Measurements from ENCODE around the gene NEK4. TPM values are rescaled to one million over a fixed set of nuclear protein-coding genes. Genes with fewer than 3 reads are reported as not detected.
A peak's percentile ranks its signal among the peaks of the same experiment; 100 is the strongest.
"Not testable (repeated sequence)": the region's sequence is repeated elsewhere in the genome, so short reads cannot be mapped to it uniquely, and the experiment has no call there.

Gene NEK4
- total RNA-seq, 1 experiment from 2014 or later, result 40.5 TPM

DNA sequence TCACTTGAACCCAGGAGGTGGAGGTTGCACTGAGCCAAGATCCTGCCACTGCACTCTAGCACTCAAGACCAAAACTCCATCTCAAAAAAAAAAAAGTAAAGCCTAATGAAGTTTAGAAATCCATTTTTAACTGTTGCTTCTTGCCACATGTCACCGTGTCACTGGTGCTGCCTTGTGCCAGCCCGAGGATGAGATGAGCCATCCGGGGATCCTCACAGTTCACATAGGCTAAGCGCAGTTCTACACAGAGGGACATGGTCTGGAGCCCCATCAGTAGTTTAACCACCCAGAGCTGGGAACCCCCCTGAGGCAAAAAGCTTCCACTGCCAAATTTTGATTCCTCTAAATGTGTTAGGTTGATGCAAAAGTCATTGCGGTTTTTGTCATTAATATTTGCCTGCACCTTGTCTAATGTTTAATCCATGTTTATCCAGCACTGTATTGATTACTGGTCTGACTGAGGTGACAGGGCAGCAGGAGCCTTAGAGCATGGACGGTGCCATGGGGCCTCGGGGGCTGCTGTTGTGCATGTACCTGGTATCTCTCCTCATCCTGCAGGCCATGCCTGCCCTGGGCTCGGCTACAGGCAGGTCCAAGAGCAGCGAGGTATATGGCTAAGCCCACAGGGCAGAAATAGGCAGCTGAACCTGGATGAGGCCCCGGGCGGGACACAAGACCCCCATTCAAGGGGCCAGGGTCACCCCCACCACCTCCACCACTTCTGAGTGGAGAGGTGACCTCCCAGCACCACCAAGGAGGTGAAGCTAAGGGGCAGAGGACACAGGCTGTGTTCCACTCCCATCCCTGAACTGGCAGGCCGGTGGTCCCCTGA is 6.6 kb upstream of the NEK4 start, which contains the start of gene ITIH1:
TSS of gene ITIH1 (plus strand) at position 473 of the 832 bp plus-strand sequence. CDS start at position 490, 17 bp downstream.
- CTCF ChIA-PET, result no interaction called here

DNA sequence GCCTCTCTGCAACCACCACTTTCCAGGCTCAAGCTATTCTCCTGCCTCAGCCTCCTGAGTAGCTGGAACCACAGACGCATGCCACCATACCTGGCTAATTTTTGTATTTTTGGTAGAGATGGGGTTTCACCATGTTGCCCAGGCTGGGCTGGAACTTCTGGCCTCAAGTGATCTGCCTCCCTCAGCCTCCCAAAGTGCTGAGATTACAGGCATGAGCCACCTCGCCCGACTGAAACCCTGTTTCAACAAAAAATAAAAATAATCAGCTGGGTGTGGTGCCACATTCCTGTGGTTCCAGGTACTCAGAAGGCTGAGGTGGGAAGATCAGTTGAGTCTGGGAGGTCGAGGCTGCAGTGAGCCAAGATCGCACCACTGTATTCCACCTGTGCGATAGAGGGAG is 5.7 kb upstream of the NEK4 start:
- H3K36me3 ChIP-seq (ENCODE audit: control insufficient read depth, insufficient read depth, low read length); H3K9me3 ChIP-seq; H3K4me3 ChIP-seq (ENCODE audit: low read depth, low read length); H3K9me3 Mint-ChIP-seq (ENCODE audit: unreplicated experiment); intact Hi-C loops (cut with micrococcal nuclease; ENCODE audit: unreplicated experiment); H3K27me3 ChIP-seq (replicated peaks; ENCODE audit: control insufficient read depth, insufficient read depth, low read length); POLR2A ChIA-PET; H3K27me3 Mint-ChIP-seq (ENCODE audit: insufficient read depth, unreplicated experiment); BruUV-seq (replicated peaks); H3K36me3 Mint-ChIP-seq (ENCODE audit: insufficient read depth, unreplicated experiment); H3K4me3 Mint-ChIP-seq (ENCODE audit: unreplicated experiment): not testable (repeated sequence)
- peaks cover 26% of the 10 kb centered on the region for H3K4me1 Mint-ChIP-seq (ENCODE audit: low read depth, unreplicated experiment)
- peaks cover 26% of the 10 kb centered on the region for H3K4me1 ChIP-seq
- peak overlapping the region; percentile 81 for H3K27ac Mint-ChIP-seq (ENCODE audit: unreplicated experiment)
- peak in 1 of 2 experiments; percentile 33 for DNase-seq
- CTCF ChIA-PET, result interaction anchor here (1.7 kb wide), 1 partner anchor 16 kb away, joined by 7 read pairs; no protein-coding TSS in a partner anchor

More for the DNA sequence above, 6.6 kb upstream of the NEK4 start, which contains the start of gene ITIH1:
- H3K9me3 ChIP-seq, result no peaks in the 10 kb centered on the region
- H3K36me3 ChIP-seq (ENCODE audit: control insufficient read depth, insufficient read depth, low read length), result no peaks in the 10 kb centered on the region
- DNase-seq, result no peak
- H3K27me3 Mint-ChIP-seq (ENCODE audit: insufficient read depth, unreplicated experiment), result no peaks in the 10 kb centered on the region
- intact Hi-C loops (cut with micrococcal nuclease; ENCODE audit: unreplicated experiment), result no loop called here
- no peaks in the 10 kb centered on the region for H3K27me3 ChIP-seq (replicated peaks; ENCODE audit: control insufficient read depth, insufficient read depth, low read length)
- TF ChIP-seq, protein P1, sequence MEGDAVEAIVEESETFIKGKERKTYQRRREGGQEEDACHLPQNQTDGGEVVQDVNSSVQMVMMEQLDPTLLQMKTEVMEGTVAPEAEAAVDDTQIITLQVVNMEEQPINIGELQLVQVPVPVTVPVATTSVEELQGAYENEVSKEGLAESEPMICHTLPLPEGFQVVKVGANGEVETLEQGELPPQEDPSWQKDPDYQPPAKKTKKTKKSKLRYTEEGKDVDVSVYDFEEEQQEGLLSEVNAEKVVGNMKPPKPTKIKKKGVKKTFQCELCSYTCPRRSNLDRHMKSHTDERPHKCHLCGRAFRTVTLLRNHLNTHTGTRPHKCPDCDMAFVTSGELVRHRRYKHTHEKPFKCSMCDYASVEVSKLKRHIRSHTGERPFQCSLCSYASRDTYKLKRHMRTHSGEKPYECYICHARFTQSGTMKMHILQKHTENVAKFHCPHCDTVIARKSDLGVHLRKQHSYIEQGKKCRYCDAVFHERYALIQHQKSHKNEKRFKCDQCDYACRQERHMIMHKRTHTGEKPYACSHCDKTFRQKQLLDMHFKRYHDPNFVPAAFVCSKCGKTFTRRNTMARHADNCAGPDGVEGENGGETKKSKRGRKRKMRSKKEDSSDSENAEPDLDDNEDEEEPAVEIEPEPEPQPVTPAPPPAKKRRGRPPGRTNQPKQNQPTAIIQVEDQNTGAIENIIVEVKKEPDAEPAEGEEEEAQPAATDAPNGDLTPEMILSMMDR (IDR thresholded peaks at IDR 0.05; ENCODE audit: insufficient read depth in 1 of 2, low read depth in 1 of 2, low read length in 1 of 2, severe bottlenecking in 1 of 2, unreplicated experiment in 1 of 2), result no peak
- peaks cover 22% of the 10 kb centered on the region for H3K4me1 Mint-ChIP-seq (ENCODE audit: low read depth, unreplicated experiment)
- POLR2A ChIA-PET, result no interaction called here
- no peaks in the 10 kb centered on the region for H3K9me3 Mint-ChIP-seq (ENCODE audit: unreplicated experiment)
- peak within 1 kb of the TSS; percentile 81 for H3K27ac Mint-ChIP-seq (ENCODE audit: unreplicated experiment)
- peaks cover 26% of the 10 kb centered on the region for H3K4me1 ChIP-seq
- no TSS peak for BruUV-seq (replicated peaks)
- no peaks in the 10 kb centered on the region for H3K36me3 Mint-ChIP-seq (ENCODE audit: insufficient read depth, unreplicated experiment)
- no peak within 1 kb of the TSS for H3K4me3 ChIP-seq (ENCODE audit: low read depth, low read length)
- no peak within 1 kb of the TSS for H3K4me3 Mint-ChIP-seq (ENCODE audit: unreplicated experiment)

DNA sequence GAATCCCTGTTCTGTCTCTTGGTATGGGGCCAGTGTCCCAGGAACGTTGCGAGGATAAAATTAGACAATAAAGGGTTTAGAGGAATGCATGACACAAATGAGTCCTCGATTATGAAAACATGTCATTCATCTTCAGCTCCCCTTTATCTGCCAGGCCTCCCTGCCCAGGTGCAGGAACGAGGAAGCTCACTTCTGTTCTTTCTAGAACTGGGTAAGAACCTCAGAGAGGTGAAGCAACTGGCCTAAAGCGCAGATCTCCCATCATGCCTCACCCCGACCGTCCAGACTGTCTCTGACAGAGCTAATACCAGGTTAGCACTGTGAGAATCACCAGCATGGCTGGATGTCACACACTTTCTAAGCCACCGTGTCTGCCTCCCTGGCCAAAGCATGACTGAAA is 5.1 kb upstream of the NEK4 start:
- peak; percentile 26 to 38 for DNase-seq
- no peak overlapping the region for H3K4me3 Mint-ChIP-seq (ENCODE audit: unreplicated experiment)

More for the DNA sequence above, 5.1 kb upstream of the NEK4 start:
- ChIA-PET POLR2A (no interaction called here), CTCF (interaction anchor here (1.0 to 1.7 kb wide), 2 partner anchors 9 to 17 kb away, joined by 6 to 7 read pairs; no protein-coding TSS in a partner anchor)
- H3K4me1 Mint-ChIP-seq (ENCODE audit: low read depth, unreplicated experiment), result peaks cover 26% of the 10 kb centered on the region
- no peaks in the 10 kb centered on the region for H3K36me3 Mint-ChIP-seq (ENCODE audit: insufficient read depth, unreplicated experiment)
- H3K9me3 ChIP-seq, result no peaks in the 10 kb centered on the region
- no peaks in the 10 kb centered on the region for H3K9me3 Mint-ChIP-seq (ENCODE audit: unreplicated experiment)
- no peaks in the 10 kb centered on the region for H3K36me3 ChIP-seq (ENCODE audit: control insufficient read depth, insufficient read depth, low read length)
- TF ChIP-seq, protein P1 (IDR thresholded peaks at IDR 0.05; ENCODE audit: insufficient read depth in 1 of 2, low read depth in 1 of 2, low read length in 1 of 2, severe bottlenecking in 1 of 2, unreplicated experiment in 1 of 2), result no peak
- no peaks in the 10 kb centered on the region for H3K27me3 Mint-ChIP-seq (ENCODE audit: insufficient read depth, unreplicated experiment)
- peaks cover 26% of the 10 kb centered on the region for H3K4me1 ChIP-seq
- peak overlapping the region; percentile 81 for H3K27ac Mint-ChIP-seq (ENCODE audit: unreplicated experiment)
- H3K27me3 ChIP-seq (replicated peaks; ENCODE audit: control insufficient read depth, insufficient read depth, low read length), result no peaks in the 10 kb centered on the region
- H3K4me3 ChIP-seq (ENCODE audit: low read depth, low read length), result no peak overlapping the region
- no TSS peak for BruUV-seq (replicated peaks)
- intact Hi-C loops (cut with micrococcal nuclease; ENCODE audit: unreplicated experiment), result no loop called here

All from Caco-2 (cell line).